Islet precursor cell (in vitro differentiated cells): ENCODE data around the gene ASPHD1.
A peak's percentile ranks its signal among the peaks of the same experiment; 100 is the strongest.
"Not testable (repeated sequence)": the region's sequence is repeated elsewhere in the genome, so short reads cannot be mapped to it uniquely, and the experiment has no call there.

Experiments
- DNase-seq: peaks from one replicate; pipeline ENCODE4 v3.0.0-alpha.2; 2018

Gene ASPHD1, protein sequence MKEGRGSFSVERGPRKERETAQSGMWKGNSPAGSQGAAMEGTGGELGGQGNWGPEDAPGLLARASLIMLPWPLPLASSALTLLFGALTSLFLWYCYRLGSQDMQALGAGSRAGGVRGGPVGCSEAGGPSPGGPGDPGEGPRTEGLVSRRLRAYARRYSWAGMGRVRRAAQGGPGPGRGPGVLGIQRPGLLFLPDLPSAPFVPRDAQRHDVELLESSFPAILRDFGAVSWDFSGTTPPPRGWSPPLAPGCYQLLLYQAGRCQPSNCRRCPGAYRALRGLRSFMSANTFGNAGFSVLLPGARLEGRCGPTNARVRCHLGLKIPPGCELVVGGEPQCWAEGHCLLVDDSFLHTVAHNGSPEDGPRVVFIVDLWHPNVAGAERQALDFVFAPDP

DNA sequence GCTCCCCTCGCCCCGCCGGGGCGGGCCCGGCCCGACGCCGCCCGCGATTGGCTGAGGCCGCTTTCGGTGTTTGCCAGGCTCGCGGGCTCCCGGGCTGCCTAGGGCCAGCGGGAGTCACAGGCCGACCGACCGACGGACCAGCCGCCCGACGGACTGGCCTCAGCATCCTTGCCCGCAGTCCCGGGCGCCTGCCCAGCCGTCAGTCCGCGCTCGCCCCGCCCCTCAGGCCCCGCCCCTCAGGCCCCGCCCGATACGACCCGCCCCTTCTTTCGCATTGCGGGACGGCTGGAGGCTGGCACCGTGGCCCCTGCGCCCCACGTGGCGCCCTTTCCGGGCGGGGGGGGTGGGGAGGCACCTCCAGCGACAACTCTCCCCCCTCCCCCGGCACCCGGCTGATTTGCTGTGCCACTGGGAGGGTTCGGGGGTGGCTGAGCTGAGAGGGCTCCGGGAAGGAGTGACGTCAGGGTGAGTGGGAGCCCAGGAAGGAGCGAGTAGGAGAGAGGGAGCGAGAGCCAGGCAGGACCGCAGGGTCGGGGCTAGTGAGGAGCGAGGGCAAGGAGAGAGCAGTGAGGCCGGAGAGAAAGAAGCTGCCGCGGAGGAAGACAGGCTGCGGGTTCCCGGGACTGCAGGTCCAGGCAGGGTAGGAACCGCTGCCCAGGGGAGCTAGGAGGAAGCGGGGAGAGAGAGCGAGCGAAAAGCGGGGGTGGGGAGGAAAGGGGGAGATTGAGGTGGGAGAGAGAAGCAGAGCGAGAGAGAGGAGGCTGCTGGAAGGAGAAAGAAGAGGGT lies at the start of gene ASPHD1:
ASPHD1 (plus strand) TSS at position 387 of the 786 bp plus-strand sequence. CDS start 484 bp downstream, outside the sequence.
- DNase-seq: peak; percentile 89

DNA sequence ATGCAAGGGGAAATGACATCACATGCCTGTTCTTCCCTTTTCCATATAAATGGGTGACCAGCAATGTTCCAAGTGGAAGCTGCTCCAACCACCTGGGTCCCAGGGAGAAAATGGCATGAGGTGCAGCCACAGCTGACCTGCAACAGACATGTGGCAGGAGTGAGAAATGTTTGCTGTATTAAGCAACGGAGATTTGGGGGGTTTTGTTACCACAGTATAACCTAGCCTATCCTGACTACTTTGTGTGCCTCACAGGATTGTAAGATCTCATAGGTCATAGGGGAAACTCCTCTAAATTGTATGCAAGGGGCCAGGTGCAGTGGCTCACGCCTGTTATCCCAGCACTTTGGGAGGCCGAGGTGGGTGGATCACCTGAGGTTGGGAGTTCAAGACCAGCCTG lies 49.3 kb upstream of the ASPHD1 start:
- no peak for DNase-seq

DNA sequence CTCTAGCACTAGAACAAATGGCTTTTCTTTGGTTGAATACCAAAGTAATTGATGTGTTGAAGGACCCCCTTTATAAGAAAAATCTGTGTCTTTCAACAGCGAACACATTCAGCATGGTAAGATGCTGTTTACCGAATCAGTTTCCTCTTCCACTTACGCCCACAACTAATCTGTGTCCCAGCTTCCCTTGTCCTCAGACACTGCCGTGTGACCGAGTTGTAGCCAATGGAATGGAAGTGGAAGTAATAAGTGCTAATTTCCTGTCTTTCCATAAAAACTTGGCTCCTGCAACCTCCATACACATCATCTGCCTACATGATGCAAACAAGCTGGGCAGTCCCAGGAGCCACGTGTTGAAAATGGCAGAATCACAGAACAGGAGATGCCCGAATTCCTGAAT lies 47.6 kb upstream of the ASPHD1 start:
- no peak for DNase-seq

DNA sequence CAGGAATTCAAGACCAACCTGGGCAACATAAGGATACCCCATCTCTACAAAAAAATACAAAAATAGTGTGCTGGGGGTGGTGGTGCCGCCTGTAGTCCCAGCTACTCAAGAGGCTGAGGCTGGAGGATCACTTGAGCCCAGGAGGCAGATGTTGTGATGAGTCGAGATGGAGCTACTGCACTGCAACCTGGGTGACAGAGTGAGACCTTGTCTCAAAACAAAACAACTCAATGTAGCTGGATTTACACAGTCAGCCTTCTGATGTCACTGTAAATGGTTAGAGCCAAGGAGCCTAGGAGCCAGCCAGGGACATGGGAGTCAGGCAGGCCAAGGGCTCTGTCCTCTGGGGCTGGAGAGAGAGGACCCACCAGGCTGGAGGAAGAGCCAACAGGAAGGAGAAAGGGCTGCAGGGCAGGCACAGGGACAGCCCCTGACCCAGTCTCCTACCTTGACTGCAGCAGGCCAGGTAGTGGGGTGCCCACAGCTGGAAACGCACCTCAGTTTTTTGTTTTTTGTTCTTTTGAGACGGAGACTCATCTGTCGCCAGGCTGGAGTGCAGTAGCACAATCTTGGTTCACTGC lies 45.7 kb upstream of the ASPHD1 start:
- no peak for DNase-seq

DNA sequence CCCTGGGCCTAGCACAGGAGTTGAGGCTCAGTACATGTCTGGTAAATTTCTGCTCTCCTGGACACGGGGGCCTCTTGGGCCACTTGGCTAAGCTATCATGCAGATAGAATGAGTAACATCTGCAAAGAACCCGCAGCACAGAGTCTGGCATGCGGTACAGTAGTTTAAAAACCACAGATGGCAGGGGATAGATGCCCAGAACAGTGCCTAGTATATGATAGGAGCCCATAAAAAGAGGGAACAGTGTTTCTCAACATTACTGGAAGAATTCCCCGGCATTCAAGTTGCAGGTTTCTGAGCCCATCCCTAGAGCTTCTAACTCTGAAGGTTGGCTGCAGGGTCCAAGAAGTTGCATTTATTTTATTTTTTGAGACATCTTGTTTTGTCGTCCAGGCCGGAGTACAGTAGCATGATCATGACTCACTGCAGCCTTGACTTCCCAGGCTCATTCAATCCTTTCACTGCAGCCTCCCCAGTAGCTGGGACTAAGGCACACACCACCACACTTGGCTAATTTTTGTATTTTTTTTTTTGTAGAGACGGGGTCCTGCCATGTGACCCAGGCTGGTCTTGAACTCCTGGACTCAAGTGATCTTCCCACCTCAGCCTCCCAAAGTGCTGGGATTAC lies 43.0 kb upstream of the ASPHD1 start:
- no peak for DNase-seq

DNA sequence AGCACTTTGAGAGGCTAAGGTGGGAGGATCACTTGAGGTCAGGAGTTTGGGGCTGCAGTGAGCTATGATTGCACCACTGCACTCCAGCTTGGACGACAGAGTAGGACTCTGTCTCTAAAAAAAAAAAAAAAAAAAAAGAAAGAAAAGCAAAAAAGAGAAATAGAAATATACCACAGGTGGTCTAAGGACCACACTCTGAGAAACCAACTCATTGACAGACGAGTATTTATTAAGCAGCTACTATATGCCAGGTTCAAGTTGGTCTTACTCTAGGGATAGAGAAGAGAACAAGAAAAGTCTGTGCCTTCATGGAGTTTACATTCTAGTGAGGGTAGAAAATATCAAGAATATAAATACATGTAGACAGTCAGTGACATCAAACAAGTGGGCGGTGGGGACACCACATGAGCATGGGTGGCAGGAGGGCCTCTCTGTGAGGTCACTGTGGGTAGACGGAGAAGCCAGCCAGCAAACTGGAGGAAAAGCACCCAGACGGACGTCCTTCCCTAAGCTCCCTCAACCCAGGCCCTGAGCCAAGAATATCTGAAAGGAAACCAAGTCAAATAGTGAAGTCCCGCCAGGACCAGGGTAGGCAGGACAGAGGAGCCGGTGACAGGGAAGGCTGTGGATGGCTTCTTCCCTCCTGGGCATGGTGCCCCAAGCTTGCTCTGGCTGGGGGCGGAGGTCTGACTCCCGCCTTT lies 42.0 kb upstream of the ASPHD1 start:
- no peak for DNase-seq

DNA sequence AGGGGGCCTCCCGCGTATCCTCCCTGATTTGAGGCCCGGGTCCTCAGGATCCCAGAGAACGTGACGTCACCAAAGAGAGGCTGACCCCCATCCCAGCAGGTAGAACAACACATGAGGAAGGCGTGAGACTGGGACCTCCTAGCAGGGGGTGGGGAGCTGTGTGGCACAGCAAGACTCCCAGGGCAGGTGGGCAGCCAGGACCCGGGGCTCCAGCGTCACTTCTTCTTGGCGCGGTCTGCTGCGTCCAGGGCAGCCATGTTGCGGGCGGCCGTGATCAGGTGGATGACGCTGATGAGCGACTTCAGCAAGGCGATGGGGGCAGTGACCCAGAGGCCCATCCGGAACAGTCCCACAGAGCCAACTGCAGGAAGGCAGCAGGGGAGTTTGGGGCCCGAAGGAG lies 41.3 kb upstream of the ASPHD1 start:
- DNase-seq: no peak

DNA sequence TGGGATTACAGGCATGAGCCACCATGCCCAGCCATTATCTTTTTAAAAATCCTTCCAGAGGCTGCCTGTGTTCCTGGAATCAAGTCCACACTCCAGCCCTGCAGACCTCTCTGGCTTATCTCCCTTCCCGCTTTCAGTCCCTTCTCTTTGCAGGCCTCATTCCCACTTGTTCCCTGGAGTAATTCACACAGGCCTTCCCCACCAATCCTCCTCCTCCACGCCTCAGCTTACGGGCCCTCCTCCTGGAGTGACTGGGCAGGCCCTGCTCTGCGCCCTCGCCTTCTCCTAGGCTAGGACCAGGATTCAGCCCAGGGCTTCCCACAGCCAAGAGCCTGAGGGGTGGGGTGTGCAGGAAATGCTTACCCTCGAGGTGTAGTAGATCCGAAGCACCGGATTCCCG lies 40.1 kb upstream of the ASPHD1 start:
- no peak for DNase-seq

DNA sequence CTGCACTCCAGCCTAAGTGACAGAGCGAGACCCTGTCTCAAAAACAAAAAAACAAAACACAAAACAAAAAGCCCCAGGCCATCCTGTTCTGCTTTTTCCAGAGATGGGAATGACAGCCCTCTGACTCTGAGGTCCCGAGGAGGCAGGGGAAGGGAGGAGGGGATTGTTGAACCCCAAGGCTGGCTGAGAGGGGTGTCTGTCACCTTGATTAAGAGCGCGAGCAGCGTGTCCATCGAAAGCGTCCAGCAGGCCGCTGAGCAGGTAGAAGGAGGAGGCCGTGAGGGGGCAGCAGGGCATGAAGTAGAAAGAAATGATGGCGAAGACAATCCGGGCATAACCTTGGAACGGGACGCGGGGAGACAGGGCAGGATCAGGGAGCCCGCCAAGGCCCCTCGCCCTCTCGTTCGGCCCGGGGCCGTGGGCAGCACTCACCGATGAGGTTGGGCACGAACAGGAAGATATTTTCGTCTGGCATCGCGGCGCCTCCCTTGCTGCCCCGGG lies 37.9 kb upstream of the ASPHD1 start:
- peak; percentile 67 for DNase-seq

DNA sequence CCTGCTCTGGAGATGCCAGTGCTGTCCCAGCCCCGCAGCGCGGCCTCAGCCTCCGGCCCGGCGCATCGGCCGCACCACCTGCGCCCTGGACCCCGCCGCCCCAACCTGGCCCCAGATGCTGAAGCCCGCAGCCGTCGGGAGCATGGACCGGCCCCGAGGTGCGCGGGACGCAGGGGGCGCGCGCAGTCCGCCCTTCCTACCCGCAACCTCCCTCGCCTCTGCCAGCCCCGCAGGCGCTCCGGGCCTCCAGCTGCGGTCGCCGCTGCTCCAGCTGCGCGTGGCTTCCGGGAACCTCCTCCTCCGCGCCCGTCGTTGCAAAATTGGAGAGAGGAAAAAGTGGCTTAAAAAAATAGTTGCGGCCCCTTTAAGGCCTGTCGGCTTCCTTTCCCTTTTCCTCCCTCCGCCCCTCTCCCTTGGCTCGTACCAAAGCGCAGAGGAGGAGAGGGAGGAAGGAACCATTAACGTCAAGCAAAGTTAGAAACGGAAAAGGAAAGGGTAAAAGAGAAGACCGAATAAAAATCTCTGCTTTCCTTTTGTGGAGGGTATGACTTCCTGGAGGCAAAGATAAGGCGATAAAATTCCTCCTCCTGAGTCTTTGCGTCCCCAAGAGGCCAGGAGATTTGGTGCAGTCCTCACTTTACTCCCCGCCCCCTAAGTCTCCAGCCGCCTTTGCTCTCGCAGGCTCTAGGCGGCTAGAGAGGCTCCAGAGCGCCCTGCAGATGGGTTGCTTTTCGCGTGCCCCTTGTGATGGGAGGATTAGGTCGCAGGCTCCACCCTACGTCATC lies 37.2 kb upstream of the ASPHD1 start, which contains the start of gene CDIPT:
CDIPT (minus strand) TSS at position 343 of the 785 bp plus-strand sequence. CDS start 369 bp downstream, outside the sequence.
- peak; percentile 96 for DNase-seq

DNA sequence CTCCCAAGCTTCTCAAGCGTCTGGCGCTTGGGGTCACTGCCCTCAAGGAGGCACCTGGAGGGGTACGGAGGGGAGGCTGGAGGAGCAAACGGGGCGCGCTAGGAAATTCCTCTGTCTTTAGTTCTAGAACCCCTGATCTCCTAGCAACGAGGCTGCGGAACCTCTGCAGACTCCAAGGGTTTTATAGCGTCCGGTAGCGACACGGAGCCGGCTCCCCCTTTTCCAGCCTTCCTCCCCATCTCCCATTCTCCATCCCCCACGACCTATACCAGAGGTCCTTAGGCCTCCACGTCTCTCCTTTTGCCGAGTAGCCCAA lies 36.7 kb upstream of the ASPHD1 start:
- no peak for DNase-seq

DNA sequence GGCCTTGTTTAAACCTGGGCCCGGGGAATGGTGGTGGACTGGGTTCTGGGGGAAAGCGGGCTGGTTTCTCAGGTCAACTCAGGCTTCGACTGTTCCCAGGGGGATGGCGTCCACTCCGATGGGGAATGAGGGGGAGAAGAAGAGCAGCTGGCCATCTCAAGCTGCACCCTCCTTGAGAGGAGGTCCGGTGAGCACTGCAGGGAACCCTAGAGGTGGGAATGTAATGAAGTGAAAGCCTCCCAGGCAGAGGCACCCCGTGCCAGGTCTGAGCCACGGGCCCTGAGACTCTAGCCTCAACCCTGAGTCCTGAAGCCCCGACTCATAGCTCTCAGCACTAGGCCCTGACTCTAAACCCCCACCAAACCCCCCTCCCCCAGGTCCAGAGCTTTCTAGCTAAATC lies 36.1 kb upstream of the ASPHD1 start:
- no peak for DNase-seq

DNA sequence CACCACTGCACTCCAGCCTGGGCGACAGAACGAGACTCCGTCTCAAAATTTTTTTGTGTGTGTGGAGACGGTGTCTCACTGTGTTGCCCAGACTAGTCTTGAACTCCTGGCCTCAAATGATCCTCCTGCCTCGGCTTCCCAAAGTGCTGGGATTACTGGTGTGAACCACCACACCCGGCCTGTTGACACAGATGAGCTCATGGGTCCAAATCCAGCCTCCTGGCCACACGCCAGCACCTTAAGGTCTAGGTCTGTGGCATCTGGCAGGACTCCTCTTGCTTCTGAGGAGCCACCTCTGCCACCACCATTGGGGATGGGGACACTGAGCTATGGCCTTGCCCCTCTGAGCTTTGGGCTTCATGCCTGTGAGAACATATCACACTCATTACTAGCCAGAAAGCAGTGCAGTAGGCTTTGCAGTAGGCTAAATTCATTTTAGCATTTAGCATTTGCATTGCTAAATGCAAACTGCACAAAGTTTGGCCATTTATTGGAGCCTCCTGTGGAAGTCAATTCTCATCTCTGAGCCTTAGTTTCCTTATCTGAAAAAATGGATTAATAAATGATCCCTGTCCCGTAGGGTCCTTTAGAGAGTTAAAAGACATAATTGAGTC lies 31.8 kb upstream of the ASPHD1 start:
- DNase-seq: no peak

DNA sequence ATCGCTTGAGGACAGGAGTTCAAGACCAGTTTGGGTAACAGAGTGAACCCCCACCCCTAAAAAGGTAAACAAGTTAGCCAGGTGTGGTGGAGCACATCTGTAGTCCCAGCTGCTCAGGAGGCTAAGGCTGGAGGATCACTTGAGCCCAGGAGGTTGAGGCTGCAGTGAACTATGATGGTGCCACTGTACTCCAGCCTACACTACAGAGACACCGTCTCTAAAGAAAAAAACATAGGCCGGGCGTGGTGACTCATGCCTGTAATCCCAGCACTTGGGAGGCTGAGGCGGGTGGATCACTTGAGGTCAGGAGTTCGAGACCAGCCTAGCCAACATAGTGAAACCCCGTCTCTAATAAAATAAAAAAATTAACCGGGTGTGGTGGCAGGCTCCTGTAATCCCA lies 31.2 kb upstream of the ASPHD1 start:
- not testable (repeated sequence) for DNase-seq

DNA sequence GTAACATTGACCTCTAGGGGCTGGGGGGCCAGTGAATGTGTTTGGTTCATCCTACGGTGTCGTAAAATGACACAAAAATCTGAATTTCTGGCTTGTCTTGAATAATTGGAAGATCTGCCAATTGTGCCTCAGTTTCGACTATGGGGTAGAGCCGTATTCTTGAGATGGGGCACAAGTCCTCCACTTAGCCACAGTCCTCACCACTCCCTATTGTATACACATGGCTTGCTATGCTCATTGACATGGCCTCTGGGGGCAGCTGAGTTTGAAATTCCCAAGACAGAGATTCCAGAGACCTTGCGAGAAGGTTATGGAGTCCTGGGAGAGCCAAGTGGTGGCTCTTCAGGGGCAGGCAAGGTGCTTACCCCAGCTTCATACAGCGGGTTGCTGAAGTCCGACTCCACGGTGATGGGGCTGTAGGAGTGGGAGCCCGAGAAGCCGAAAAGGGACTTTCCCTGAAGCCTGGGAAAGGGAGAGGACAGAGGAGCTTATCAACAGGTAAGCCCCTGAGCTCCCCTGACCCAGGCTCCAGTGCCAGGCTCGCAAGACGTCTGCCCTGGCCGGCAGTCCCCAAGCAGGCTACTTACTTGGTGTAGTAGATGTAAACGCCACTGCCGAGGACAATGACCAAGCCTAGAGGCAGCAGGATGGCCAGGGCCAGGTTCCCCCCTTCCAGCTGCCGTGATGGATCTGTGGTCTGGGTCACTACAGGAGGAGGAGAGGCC lies 28.3 kb upstream of the ASPHD1 start:
- DNase-seq: no peak

DNA sequence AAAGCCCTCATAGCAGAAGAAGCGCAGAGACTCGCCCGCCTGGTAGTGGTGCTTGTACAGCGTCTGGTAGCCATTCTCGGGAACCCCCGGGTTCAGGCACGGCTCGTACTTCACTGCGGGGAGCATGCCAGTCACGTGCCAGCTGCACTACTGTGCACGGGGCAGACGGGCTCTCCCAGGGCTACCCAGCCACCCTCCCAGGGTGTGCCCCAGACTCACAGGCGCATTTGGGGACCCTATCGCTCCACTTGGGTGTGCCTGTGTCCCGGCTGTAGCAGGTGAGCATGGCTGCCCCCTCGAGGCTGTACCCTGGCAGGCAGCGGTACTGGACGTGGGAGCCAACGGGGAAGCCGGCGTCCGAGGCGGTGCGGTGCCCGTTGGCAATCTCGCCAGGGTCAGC lies 27.0 kb upstream of the ASPHD1 start:
- DNase-seq: no peak

DNA sequence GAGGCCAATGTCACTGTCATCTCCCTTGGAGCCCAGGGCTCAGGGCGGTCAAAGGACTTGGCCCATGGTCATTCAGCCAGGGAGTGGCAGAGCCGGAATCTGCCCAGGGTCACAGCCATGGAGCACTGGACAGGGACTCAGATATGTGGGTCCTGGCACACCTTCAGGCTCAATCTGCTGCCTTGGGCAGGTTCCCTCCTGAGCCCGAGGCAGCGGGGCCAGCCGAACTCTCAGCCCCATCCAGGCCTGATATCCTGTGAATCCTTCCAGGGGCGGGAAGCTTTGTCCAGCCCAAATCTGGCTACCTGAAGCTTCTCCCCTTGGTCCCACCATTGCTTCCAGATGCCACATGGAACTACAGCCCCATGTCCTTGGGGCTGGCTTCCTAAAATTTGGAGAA lies 25.1 kb upstream of the ASPHD1 start:
- DNase-seq: no peak

DNA sequence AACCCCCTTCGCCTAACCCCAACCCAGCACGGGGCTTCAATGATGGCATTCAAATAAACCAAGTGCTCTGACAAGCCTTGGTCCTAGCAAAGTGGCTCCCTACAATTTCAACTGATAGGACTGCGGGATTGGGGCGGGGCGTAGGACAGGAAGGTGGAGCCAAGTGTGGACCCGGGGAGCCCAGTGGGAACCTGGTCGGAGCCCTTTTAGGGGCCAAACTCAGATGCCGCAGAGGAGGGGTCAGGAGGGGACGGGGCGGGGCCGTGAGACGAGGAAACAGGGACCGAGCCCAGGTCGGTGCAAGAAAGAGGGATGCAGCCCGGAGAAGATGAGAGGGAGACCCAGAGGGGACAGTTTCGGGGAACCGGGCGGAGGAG lies 24.1 kb upstream of the ASPHD1 start:
- no peak for DNase-seq

DNA sequence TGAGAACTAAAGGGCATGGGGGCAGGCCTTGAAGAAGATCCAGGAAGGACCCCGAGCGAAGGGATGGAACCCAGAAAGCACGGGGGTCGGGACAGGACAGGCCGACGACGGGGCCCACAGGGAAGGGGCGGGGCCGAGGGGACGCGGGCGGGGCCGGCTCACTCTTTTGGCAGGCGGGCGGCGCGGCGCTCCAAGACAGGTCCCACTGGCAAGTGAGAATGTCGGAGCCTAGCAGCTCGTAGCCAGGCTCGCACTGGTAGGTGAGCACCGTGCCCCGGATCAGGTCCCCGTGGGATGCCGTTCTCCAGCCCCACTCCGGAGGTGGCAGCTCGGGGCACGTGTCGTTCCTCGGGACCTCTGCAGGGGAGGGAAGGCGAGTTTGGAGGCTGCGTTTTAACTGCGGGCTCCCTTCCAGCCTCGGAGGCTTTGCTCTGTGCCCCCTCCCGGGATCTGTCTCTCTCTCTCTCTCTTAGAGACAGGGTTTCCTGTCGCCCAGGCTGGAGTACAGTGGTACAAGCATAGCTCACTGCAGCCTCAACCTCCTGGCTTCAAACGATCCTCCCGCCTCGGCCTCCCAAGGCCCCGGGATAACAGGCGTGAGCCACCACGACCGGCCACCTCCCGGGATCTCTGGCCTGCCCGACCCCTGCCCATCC lies 23.6 kb upstream of the ASPHD1 start:
- DNase-seq: peak; percentile 70
